Tibial nerve (tissue), 4 donors: ENCODE results near the gene HDGFL2. TPM values are rescaled to one million over a fixed set of nuclear protein-coding genes. Genes with fewer than 3 reads are reported as not detected.
A peak's percentile ranks its signal among the peaks of the same experiment; 100 is the strongest.

Experiments used
- DNase-seq, 2 donors: peaks; one replicate each; pipeline ENCODE4 v3.0.0-alpha.2; 2019; ENCODE audit warnings: low spot score in 2 of 2
- H3K27ac ChIP-seq, 4 donors: fragments of 200-600 bp; sonication (generic) in 3 of 4; one replicate each; pipeline ENCODE4 v1.5.1; 2017 to 2019; ENCODE audit warnings: mild to moderate bottlenecking in 1 of 4
- H3K27me3 ChIP-seq, 2 donors: fragments of 200-600 bp; sonication (generic) in 1 of 2; one replicate each; pipeline versions ENCODE4 v1.5.1 to v1.6.0; 2017 to 2019
- H3K36me3 ChIP-seq, 3 donors: fragments of 200-600 bp; sonication (generic); one replicate each; pipeline ENCODE4 v1.5.1; 2018 to 2019
- H3K4me1 ChIP-seq, 4 donors: fragments of 200-600 bp; sonication (generic) in 3 of 4; one replicate each; pipeline ENCODE4 v1.5.1; 2017 to 2019
- H3K4me3 ChIP-seq, 4 donors: fragments of 200-600 bp; sonication (generic) in 3 of 4; one replicate each; pipeline ENCODE4 v1.5.1; 2017 to 2019; ENCODE audit warnings: mild to moderate bottlenecking in 1 of 4, moderate library complexity in 1 of 4
- H3K9me3 ChIP-seq, 4 donors: fragments of 200-600 bp; sonication (generic) in 3 of 4; one replicate each; pipeline ENCODE4 v1.5.1; 2017 to 2019
- EP300 ChIP-seq, 2 donors: sonication (generic); formaldehyde crosslinking; IDR thresholded peaks; one replicate each; pipeline ENCODE4 v1.6.1; 2017; ENCODE audit warnings: antibody characterized with exemption in 2 of 2, mild to moderate bottlenecking in 1 of 2
- POLR2A ChIP-seq, 2 donors: fragments of 450-650 bp; IDR thresholded peaks; one replicate each; pipeline ENCODE4 v1.6.1; 2017; ENCODE audit warnings: antibody characterized with exemption in 2 of 2, mild to moderate bottlenecking in 2 of 2, moderate library complexity in 2 of 2
- WGBS, 2 donors: methylation state at CpG; one replicate each; pipeline ENCODE4 v1.1.5; 2018; 5-methylcytosine and 5-hydroxymethylcytosine counted together
- total RNA-seq, 4 donors: library from RNA; depleted of rRNA; stranded (reverse); fragments of >200 nt; gene quantifications; one replicate each; pipeline ENCODE4 v1.1.0, GENCODE V29; 2016
- TF ChIP-seq, protein P1 (sequence below), 5 experiments: fragments of 200-600 bp in 3 of 5; fragments of 450-650 bp in 2 of 5; sonication (generic) in 3 of 5; IDR thresholded peaks; one replicate each; pipeline ENCODE4 v1.5.1; 2016 to 2019; ENCODE audit warnings: antibody characterized with exemption in 5 of 5, mild to moderate bottlenecking in 3 of 5, moderate library complexity in 2 of 5

The HDGFL2 gene
- total RNA-seq, 4 donors from 2014 or later = 30.2 to 54.0 (median 48.7) TPM

DNA sequence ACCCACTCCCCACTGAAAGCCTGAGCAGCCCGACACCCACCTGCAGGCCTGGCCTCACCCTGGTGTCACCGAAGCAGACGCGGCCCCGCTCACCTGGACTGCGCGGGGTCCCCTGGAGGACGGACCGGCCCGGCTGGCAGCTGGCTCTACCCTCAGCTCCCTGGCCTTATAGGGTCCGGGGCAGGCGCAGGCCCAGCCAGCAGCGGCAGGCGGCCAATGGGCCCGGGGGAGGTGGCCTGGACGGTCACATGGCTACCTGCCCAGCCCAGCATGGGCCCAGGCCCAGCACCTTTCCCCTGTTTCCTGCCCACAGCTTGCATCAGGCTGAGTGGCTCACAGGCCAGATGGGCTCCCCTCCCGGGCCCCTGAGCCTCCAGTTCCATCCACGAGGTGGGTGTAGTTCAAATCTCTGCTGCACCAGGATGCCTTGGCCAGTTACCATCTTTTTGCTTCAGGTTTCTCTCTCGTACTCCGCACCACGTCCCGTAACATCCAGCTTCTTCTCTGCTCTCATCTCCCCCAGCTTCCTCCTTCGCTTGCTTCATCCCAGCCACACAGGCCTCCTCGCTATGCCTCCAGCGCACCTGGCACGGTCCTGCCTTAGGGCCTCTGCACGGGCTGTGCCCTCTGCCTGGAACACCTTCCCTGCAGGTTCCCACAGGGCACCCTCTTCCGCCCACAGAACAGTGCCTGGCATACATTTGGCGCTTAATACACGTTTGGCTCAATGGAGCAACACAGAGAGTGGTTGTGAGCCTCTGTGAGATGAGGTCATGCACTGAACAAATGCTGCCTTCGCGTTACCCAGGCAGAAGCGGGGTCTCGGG lies 46.5 kb downstream of the HDGFL2 start, which contains the start of gene PLIN4:
TSS of gene PLIN4 (minus strand) at position 142 of the 827 bp plus-strand sequence. CDS start 214 bp downstream, outside the sequence.
- Histone ChIP-seq H3K4me1 (peaks cover 0 to 14% (median 0%) of the 10 kb centered on the region in 4 donors), H3K36me3 (no peaks in the 10 kb centered on the region), H3K9me3 (no peaks in the 10 kb centered on the region), H3K4me3 (no peak within 1 kb of the TSS), H3K27ac (peak within 1 kb of the TSS in 1 of 4 donors; percentile 3), H3K27me3 (peaks cover 0 to 36% of the 10 kb centered on the region in 2 donors)
- WGBS, 2 donors = 62 to 68% methylated on average over 28 to 29 of the region's 34 CpGs
- DNase-seq = no peak
- peak in 1 of 2 donors; percentile 30 for TF ChIP-seq EP300 (IDR thresholded peaks at IDR 0.05)
- TF ChIP-seq POLR2A (IDR thresholded peaks at IDR 0.05) = no peak

DNA sequence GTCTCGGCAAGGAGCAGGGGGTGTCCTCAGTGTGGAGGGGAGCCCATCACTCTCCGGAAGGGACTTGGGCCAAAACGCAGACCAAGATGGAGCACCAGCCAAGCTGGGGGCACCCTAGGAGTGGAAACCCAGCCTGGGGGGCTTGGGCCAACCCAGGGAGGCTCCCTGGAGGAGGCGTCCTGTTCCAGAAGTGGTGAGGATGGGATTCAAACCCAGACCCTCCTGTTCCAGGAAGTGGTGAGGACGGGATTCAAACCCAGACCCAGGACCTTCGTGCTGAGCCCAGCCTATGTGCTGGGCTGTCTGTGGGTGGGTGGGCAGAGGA lies 47.0 kb downstream of the HDGFL2 start:
- Histone ChIP-seq H3K36me3 (no peaks in the 10 kb centered on the region), H3K27ac (peak overlapping the region in 1 of 4 donors; percentile 3), H3K4me3 (no peak overlapping the region), H3K9me3 (no peaks in the 10 kb centered on the region), H3K27me3 (peaks cover 0 to 36% of the 10 kb centered on the region in 2 donors), H3K4me1 (peaks cover 0 to 14% (median 0%) of the 10 kb centered on the region in 4 donors)
- TF ChIP-seq EP300 (IDR thresholded peaks at IDR 0.05) = no peak
- no peak for TF ChIP-seq POLR2A (IDR thresholded peaks at IDR 0.05)
- TF ChIP-seq, protein P1, sequence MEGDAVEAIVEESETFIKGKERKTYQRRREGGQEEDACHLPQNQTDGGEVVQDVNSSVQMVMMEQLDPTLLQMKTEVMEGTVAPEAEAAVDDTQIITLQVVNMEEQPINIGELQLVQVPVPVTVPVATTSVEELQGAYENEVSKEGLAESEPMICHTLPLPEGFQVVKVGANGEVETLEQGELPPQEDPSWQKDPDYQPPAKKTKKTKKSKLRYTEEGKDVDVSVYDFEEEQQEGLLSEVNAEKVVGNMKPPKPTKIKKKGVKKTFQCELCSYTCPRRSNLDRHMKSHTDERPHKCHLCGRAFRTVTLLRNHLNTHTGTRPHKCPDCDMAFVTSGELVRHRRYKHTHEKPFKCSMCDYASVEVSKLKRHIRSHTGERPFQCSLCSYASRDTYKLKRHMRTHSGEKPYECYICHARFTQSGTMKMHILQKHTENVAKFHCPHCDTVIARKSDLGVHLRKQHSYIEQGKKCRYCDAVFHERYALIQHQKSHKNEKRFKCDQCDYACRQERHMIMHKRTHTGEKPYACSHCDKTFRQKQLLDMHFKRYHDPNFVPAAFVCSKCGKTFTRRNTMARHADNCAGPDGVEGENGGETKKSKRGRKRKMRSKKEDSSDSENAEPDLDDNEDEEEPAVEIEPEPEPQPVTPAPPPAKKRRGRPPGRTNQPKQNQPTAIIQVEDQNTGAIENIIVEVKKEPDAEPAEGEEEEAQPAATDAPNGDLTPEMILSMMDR (IDR thresholded peaks at IDR 0.05) = no peak
- 89 to 90% methylated on average over 4 to 6 of the region's 6 CpGs for whole genome bisulfite sequencing, 2 donors
- no peak for DNase-seq

DNA sequence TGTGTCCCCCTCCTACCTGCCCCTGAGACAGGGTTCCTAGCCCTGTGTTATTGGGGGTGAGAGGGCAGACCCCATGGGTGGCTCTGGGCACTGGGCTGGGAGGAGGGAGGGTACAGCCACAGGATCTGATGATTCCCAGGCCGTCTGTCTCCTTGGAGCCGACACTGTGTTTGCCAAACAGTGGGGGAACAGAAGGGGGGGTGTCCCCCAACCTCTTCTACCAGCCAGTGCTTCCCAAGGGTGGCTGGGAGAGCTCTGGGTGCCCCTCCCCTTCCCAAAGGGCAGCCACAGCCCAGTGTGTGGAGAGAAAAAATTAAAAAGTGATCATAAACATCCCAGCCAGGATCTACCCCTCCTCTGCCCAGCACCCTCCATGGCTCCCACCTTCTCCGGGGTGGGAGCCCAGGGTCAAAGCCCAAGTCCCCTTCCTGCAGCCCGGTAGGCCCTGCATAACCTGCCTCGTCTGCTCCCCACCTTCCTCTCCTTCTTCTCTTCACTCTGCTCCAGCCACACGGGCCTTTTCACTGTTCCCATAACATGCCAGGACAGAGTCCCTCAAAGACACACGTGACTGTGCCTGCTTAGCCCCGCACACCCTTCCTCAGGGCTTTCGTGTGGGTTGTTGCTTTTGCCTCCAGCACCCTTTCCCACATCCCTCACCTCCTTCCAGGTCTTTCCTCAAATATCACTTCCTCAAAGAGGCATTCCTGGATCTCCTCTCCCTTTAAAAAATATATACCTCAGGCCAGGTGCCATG lies 47.6 kb downstream of the HDGFL2 start:
- no peak for DNase-seq
- TF ChIP-seq EP300 (IDR thresholded peaks at IDR 0.05) (no peak), POLR2A (IDR thresholded peaks at IDR 0.05) (no peak)
- TF ChIP-seq, protein P1 (IDR thresholded peaks at IDR 0.05) = no peak
- Histone ChIP-seq H3K4me1 (peaks cover 0 to 14% (median 0%) of the 10 kb centered on the region in 4 donors), H3K27ac (no peak overlapping the region), H3K36me3 (no peaks in the 10 kb centered on the region), H3K4me3 (no peak overlapping the region), H3K9me3 (no peaks in the 10 kb centered on the region), H3K27me3 (peaks cover 0 to 36% of the 10 kb centered on the region in 2 donors)
- 57 to 67% methylated on average over 9 of the region's 9 CpGs for WGBS, 2 donors

DNA sequence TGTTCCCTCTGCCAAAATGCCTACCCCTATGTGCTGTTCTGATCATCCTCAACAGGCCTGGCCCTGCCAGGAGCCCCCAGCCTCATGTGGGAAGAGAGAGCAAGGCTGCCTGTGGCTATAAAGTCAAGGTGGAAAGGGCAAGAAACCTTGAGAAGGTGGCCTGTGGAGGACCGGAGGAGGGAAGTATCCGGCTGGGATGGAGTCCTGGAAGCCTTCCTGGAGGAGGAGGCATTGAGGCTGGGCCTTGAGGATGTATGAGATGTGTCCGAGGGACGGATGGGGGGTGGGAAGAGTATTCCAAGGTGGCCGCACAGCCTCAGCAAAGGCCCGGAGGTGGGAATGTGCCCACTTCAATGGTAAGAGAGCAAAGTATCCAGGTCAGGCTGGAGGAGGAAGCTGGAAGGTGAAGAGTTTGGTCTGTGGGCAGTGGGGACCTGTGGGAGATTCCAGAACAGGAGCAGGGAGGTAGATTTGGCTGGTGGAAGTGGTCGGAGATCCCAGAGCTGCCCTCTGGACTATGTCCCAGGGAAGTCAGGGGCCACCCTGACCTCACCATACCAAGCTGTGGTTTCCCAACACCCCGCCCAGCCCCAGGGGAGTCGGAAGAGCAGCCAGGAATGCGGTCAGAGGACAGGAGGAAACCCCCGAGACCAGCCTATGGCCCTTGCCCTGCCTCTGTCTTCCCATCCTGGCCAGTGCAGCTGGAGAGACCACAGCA lies 49.2 kb downstream of the HDGFL2 start:
- TF ChIP-seq, protein P1 (IDR thresholded peaks at IDR 0.05) = no peak
- TF ChIP-seq EP300 (IDR thresholded peaks at IDR 0.05) = no peak
- no peak for TF ChIP-seq POLR2A (IDR thresholded peaks at IDR 0.05)
- Histone ChIP-seq H3K4me3 (no peak overlapping the region), H3K27me3 (peaks cover 0 to 41% of the 10 kb centered on the region in 2 donors), H3K27ac (no peak overlapping the region), H3K4me1 (peaks cover 0 to 14% (median 0%) of the 10 kb centered on the region in 4 donors), H3K36me3 (no peaks in the 10 kb centered on the region), H3K9me3 (no peaks in the 10 kb centered on the region)
- no peak for DNase-seq
- 74 to 76% methylated on average over 8 to 11 of the region's 11 CpGs for WGBS, 2 donors

DNA sequence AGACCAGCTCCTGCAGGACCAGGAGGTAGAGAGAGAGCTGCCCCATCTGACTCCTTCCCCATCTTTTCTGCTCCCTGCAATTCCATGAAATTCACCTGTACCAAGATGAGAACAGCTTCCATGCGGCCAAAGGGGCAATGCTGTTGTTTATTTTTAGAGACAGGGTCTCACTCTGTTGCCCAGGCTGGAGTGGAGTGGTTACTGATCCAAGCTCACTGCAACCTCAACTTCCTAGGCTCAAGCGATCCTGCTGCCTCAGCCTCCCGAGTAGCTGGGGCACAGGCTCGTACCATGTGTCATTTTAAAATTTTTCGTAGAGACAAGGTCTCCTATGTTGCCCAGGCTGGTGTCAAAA lies 49.8 kb downstream of the HDGFL2 start:
- H3K36me3 ChIP-seq = no peaks in the 10 kb centered on the region
- no peak for DNase-seq
- H3K9me3 ChIP-seq = no peaks in the 10 kb centered on the region
- H3K27me3 ChIP-seq = peaks cover 0 to 36% of the 10 kb centered on the region in 2 donors
- H3K4me3 ChIP-seq = no peak overlapping the region
- TF ChIP-seq EP300 (IDR thresholded peaks at IDR 0.05) (no peak), POLR2A (IDR thresholded peaks at IDR 0.05) (no peak)
- TF ChIP-seq, protein P1 (IDR thresholded peaks at IDR 0.05) = no peak
- peaks cover 0 to 14% (median 0%) of the 10 kb centered on the region in 4 donors for H3K4me1 ChIP-seq
- H3K27ac ChIP-seq = no peak overlapping the region
- 74 to 79% methylated on average over 5 of the region's 5 CpGs for WGBS, 2 donors
